Activated CD8-positive, alpha-beta T cell treated with anti-CD3 and anti-CD28 coated beads for 36 hours (primary cell): ENCODE data around the gene AUTS2. TPM values are rescaled to one million over a fixed set of nuclear protein-coding genes. Genes with fewer than 3 reads are reported as not detected.
A peak's percentile ranks its signal among the peaks of the same experiment; 100 is the strongest.

ENCODE experiments used
- ATAC-seq: fragments of 200-7000 bp; cut with Tn5 transposase; one replicate; pipeline ENCODE4 v1.10.0; 2021; ENCODE audit warnings: mild to moderate bottlenecking, moderate library complexity
- CTCF ChIA-PET: fragments of 350-600 bp; sonication (Branson Sonifier 250); formaldehyde crosslinking; loops from one replicate; lab custom pipeline; 2021; ENCODE audit warnings: antibody characterized with exemption; lab: Charles Lee
- POLR2A ChIA-PET: fragments of 350-600 bp; sonication (Branson Sonifier 250); formaldehyde crosslinking; loops from one replicate; lab custom pipeline; 2021; ENCODE audit warnings: antibody characterized with exemption; lab: Charles Lee
- DNase-seq: peaks from one replicate; pipeline ENCODE4 v3.0.0-alpha.2; 2020
- H3K27ac Mint-ChIP-seq: one replicate; pipeline ENCODE4 v1.8.0; 2021; ENCODE audit warnings: mild to moderate bottlenecking, mixed read lengths
- H3K27me3 Mint-ChIP-seq: one replicate; pipeline ENCODE4 v1.8.0; 2021; ENCODE audit warnings: mixed read lengths
- H3K36me3 Mint-ChIP-seq: one replicate; pipeline ENCODE4 v1.8.0; 2021; ENCODE audit warnings: low read depth, mixed read lengths
- H3K4me1 Mint-ChIP-seq: one replicate; pipeline ENCODE4 v1.8.0; 2021; ENCODE audit warnings: low read depth, mixed read lengths
- H3K4me3 Mint-ChIP-seq: one replicate; pipeline ENCODE4 v1.8.0; 2021; ENCODE audit warnings: mild to moderate bottlenecking, moderate library complexity, mixed read lengths
- H3K9me3 Mint-ChIP-seq: one replicate; pipeline ENCODE4 v1.8.0; 2021; ENCODE audit warnings: mixed read lengths
- intact Hi-C: fragments of 100-400 bp; cut with micrococcal nuclease; formaldehyde crosslinking; loops from one replicate; pipeline ENCODE4 v1.10.0; 2022
- total RNA-seq, 2 experiments: library from RNA; stranded (reverse); gene quantifications; one replicate each; pipeline ENCODE4 v1.2.3, GENCODE V29; 2021
- TF ChIP-seq, protein P1 (sequence below): fragments of 200-600 bp; IDR thresholded peaks from one replicate; pipeline ENCODE4 v1.8.0; 2022; ENCODE audit warnings: antibody characterized with exemption, mild to moderate bottlenecking

Gene AUTS2
- total RNA-seq, 2 experiments from 2014 or later: 3.1 to 3.3 TPM

DNA sequence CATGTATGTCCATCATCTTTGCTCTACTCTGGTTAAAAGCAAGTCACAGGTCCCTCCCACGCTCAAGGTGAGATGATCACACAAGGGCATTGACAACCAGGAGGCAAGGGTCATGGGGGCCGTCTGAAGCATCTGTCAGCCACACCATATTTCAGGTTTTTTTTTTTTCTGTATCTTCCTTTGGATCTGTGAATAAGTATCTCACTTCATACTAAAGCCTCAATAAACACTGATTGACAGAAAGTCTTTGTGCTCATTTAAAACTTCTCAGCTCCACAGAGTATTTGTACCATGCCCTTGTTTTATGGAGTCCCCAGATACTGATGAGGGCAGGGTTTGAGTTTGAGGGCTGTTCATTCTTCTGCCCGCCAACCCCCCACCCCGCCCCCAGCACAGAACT lies 45.0 kb downstream of the AUTS2 start:
- ChIA-PET CTCF (no interaction called here), POLR2A (no interaction called here)
- peaks cover 5% of the 10 kb centered on the region for H3K27me3 Mint-ChIP-seq
- intact Hi-C loops: no loop called here
- no peaks in the 10 kb centered on the region for H3K36me3 Mint-ChIP-seq
- no peak overlapping the region for H3K4me3 Mint-ChIP-seq
- H3K4me1 Mint-ChIP-seq: no peaks in the 10 kb centered on the region
- no peaks in the 10 kb centered on the region for H3K9me3 Mint-ChIP-seq
- TF ChIP-seq, protein P1, sequence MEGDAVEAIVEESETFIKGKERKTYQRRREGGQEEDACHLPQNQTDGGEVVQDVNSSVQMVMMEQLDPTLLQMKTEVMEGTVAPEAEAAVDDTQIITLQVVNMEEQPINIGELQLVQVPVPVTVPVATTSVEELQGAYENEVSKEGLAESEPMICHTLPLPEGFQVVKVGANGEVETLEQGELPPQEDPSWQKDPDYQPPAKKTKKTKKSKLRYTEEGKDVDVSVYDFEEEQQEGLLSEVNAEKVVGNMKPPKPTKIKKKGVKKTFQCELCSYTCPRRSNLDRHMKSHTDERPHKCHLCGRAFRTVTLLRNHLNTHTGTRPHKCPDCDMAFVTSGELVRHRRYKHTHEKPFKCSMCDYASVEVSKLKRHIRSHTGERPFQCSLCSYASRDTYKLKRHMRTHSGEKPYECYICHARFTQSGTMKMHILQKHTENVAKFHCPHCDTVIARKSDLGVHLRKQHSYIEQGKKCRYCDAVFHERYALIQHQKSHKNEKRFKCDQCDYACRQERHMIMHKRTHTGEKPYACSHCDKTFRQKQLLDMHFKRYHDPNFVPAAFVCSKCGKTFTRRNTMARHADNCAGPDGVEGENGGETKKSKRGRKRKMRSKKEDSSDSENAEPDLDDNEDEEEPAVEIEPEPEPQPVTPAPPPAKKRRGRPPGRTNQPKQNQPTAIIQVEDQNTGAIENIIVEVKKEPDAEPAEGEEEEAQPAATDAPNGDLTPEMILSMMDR: no peak
- DNase-seq (no peak), ATAC-seq (no peak)
- H3K27ac Mint-ChIP-seq: no peak overlapping the region

DNA sequence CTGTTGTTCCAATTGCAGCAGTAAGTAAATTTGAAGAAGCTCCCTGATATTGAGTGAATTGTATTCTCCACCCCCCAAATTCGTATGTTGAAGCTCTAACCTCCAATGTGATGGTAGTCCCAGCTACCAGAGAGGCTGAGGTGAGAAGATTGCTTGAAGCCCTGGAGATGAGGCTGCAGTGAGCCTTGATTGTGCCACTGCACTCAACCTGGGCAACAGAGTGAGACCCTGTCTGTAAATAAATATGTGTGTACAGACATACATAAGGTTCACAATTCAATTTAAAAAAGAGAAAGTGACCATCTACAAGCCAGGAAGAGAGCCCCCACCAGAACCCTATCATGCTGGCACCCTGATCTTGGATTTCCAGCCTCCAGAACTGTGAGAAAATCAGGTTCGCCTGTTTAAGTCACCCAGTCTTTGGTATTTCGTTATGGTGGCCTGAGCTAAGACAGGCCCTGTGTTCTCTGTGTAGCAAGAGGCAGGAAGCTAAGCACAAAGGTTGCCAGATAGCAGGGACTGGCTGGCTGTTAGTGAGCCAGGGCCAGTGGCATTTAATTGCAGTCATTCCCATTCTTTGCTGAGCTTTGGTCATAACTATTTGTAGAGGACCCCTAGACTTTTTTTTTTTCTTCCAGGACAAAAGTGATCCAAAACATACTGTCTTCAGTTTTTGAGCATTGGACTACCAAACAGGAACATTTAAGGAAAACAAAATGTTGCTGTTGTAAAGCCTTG lies 45.6 kb downstream of the AUTS2 start:
- no peak overlapping the region for H3K4me3 Mint-ChIP-seq
- intact Hi-C loops: no loop called here
- ChIA-PET CTCF (no interaction called here), POLR2A (interaction anchor here (0.6 kb wide), 1 partner anchor 440 kb away, joined by 4 read pairs; no protein-coding TSS in a partner anchor)
- no peak for ATAC-seq
- DNase-seq: no peak
- H3K4me1 Mint-ChIP-seq: no peaks in the 10 kb centered on the region
- TF ChIP-seq, protein P1: no peak
- H3K9me3 Mint-ChIP-seq: no peaks in the 10 kb centered on the region
- no peaks in the 10 kb centered on the region for H3K36me3 Mint-ChIP-seq
- no peak overlapping the region for H3K27ac Mint-ChIP-seq
- peaks cover 9% of the 10 kb centered on the region for H3K27me3 Mint-ChIP-seq

DNA sequence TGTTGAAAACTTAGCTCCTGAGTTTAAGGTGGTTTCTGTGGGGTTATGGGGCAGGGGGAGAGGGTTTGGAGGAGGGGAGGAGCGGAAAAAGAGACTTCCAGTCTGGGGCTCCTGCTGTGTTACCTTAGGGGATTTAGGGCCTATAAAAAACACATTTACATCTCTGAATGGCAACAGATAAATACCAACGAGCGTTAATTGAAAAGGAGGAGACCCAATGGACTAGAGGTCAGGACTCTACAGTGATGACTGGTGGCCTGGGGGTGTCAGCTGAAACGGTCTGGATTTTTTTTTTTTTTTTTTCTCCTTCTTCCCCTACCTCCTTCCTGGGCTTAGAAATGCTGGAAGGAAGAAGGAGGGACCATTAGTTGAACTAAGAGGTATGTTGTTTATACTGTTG lies 47.4 kb downstream of the AUTS2 start:
- ChIA-PET CTCF (no interaction called here), POLR2A (no interaction called here)
- intact Hi-C loops: no loop called here
- TF ChIP-seq, protein P1: no peak
- H3K4me1 Mint-ChIP-seq: no peaks in the 10 kb centered on the region
- DNase-seq (no peak), ATAC-seq (no peak)
- no peak overlapping the region for H3K4me3 Mint-ChIP-seq
- H3K9me3 Mint-ChIP-seq: no peaks in the 10 kb centered on the region
- peaks cover 9% of the 10 kb centered on the region for H3K27me3 Mint-ChIP-seq
- H3K36me3 Mint-ChIP-seq: no peaks in the 10 kb centered on the region
- H3K27ac Mint-ChIP-seq: no peak overlapping the region

DNA sequence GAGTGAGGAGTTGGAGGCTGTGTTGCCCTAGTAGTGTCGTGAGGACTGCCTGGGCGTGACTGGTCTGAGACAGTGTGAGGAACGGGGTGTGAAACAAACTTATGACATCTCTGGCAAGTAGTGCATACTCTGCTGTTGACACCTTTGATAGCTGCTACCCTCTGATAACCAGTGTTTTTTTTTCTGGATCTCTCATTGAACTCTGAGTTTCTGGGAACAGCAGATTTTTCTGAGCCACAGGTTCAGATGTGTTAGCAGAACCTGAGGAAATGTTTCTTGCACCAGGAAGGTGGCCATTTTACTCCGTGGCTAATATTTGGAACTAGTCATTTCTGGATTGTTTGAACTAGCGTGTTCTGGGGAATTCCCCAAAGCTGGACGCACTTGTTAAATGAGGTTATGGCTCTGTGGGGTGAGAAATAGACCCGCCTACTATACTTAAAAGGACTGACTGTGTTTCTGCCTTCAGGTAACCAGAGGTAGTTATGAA lies 52.9 kb downstream of the AUTS2 start:
- H3K27me3 Mint-ChIP-seq: peaks cover 7% of the 10 kb centered on the region
- DNase-seq: peak; percentile 9
- no peak overlapping the region for H3K4me3 Mint-ChIP-seq
- H3K36me3 Mint-ChIP-seq: no peaks in the 10 kb centered on the region
- ChIA-PET CTCF (no interaction called here), POLR2A (no interaction called here)
- TF ChIP-seq, protein P1: no peak
- H3K4me1 Mint-ChIP-seq: no peaks in the 10 kb centered on the region
- H3K27ac Mint-ChIP-seq: no peak overlapping the region
- no peaks in the 10 kb centered on the region for H3K9me3 Mint-ChIP-seq
- peak; percentile 65 for ATAC-seq
- intact Hi-C loops: no loop called here

DNA sequence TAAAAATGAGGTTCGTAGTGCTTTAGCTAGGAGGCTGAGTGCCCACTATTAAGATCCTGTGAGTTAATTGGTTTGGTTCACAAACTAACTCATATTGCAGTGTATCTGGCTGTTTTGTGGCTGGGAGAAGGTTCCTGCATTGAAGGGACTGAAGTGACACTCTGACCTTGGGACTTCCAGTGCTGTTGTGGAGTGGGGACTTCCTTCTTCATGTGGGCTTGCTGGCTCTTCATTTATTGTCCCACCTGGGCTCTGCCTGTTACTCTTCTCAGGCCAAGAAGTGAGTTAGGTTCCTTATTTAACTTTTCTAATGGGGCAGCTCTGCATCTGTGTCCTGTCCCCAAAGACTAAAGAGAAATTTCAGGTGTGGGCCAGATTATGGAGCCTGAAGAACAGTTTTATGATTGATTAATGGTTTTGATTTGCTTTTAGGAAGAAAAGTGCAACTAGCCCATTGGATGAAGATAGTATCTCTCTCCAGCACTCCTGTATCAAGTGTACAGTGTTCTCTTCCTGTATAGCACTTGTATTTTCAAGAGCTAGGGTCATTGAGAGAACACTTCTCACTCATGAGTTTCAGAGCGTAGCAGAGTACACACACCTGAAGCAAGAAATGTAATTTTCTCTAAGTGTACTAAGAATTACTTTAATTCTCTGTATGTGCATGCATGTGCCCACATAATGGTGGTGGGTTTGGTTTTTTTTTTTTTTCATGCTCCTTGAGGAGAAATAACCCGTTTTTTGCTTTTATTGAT lies 54.8 kb downstream of the AUTS2 start:
- ATAC-seq (no peak), DNase-seq (no peak)
- POLR2A ChIA-PET: no interaction called here
- no peak overlapping the region for H3K27ac Mint-ChIP-seq
- H3K4me3 Mint-ChIP-seq: no peak overlapping the region
- no peaks in the 10 kb centered on the region for H3K4me1 Mint-ChIP-seq
- CTCF ChIA-PET: no interaction called here
- H3K27me3 Mint-ChIP-seq: peaks cover 4% of the 10 kb centered on the region
- TF ChIP-seq, protein P1: no peak
- no peaks in the 10 kb centered on the region for H3K36me3 Mint-ChIP-seq
- intact Hi-C loops: no loop called here
- H3K9me3 Mint-ChIP-seq: no peaks in the 10 kb centered on the region
